ENCODE data around the gene KMT5B.

KMT5B gene

DNA sequence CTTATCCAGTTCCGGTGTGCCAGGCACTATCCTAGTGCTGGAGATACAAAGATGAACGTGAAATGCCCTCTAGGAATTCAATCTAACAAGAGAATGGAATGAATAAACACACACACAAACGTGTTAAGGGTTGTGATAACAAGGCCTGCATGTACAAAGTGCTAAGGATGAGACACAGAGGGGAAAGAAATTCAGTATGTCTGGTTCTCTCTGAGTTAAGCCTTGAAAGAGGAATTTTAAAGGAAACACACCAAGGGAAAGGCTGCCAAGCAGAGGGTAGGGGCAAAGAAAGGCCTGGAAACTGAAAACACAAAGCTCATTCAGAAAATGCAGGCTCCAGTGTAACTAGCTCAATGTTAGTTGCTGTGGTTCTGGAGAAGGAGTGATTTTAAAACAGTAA is 96.1 kb downstream of the KMT5B start:
- no peak for DNase-seq

DNA sequence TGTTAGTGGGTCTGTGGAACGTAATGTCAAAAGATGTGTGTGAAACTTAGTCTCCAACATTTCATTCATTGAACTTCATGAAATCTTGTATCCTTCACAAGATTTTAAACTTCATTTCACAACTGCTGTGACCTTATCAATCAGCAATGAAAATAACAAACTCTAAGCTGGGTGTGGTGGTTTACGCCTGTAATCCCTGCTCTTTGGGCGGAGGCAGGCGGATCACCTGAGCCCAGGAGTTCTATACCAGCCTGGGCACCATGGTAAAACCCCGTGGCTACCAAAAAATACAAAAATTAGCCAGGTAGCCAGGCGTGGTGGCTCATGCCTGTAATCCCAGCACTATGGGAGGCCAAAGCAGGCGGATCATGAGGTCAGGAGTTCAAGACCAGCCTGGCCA is 97.0 kb downstream of the KMT5B start:
- DNase-seq = no peak

DNA sequence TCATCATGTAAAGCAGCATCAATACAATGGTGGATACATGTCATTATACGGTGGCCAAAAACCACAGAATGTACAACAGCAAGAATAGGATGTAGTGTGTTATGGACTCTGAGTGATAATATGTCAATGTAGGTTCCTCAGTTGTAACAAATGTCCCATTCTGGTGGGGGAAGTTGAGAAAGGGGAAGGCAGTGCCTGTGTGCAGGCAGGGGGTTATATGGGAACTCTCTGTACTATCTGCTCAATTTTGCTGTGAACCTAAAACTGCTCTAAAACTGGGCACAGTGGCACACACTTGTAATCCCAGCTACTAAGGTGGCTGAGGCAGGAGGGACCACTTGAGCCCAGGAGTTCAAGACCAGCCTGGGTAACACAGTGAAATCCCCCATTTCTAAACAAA is 97.8 kb downstream of the KMT5B start:
- DNase-seq = no peak

DNA sequence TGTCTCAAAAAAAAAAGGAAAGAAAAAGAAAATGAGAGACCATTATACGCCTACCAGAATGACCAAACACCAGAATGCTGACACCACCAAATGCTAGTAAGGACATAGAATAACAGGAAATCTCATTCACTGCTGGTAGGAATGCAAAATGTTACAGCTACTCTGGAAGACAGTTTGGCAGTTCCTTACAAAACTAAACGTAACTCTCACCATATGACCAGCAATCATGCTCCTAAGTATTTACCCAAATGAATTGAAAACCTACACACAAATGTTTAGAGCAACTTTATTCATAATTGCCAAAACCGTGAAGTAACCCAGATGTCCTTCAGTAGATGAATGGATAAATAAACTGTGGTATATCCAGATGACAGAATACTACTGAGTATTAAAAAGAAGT is 99.1 kb downstream of the KMT5B start:
- no peak for DNase-seq

DNA sequence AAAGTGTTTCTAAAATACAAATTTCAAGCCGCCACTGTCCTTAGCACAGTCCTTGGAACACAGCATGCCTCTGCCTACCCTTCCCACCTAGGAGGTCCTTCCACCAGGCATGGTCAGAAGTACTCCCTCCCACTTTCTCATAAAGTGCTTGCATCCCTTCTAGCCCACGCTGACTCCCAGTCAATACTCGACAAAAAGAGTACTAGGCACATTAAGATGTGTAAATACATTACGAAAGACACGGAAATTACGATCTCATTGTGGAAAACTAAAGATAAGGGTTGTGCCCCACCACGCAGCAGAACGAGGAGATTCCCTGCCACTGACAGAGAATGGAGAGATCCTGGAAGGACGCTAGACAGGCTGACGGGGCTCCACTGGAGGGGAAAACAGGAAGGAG is 105.4 kb downstream of the KMT5B start:
- no peak for DNase-seq

DNA sequence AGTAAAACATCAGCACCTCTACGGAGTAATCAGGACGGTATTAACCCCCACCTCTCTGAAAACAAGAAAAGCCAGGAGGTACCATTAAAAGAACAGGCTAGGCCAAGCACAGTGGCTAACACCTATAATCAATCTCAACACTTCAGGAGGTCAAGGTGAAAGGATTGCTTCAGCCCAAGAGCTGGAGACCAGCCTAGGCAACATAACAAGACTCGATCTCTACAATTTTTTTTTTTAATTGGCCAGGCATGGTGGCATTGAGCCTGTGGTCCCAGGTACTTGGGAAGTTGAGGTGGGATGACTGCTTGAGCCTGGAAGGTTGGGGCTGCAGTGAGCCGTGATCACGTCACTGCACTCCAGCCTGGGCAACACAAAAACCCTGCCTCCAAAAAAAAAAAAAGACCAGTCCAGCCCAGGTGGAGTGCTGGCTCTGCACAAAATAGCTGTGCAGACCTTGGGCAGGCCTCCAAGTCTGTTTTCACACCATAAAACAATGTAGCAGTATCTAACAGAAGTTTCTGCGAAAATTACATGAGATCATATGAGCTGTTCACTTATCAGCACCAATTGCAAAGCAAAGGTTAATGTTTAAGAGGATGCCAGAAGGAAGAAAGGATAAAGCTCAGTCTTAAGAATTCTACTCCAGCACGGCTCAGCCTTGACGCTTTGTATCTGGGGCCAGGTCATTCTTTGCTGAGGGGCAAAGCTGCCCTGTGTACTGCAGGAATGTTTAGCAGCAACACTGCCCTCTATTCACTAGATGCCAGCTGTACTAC is 106.7 kb downstream of the KMT5B start:
- no peak for DNase-seq

Measured in NK-92 treated with Interleukin-12 subunit alpha and Interleukin-12 subunit beta, amount 100 ng/mL, for 24 hours (cell line).